ENCODE data around the gene MT4.
A peak's percentile ranks its signal among the peaks of the same experiment; 100 is the strongest.

GRCh38 chr16:56609463-56609921, 44.6 kb downstream of the MT4 start:
- TF ChIP-seq CTCF (IDR thresholded peaks at IDR 0.05) (peak in 1 of 12 donors; percentile 3), POLR2A (IDR thresholded peaks at IDR 0.05) (no peak)

Data from heart left ventricle (tissue), 13 donors.